Activated B cell treated with CpG ODN at 0.5 μM for 24 hours (primary cell): ENCODE measurements around the gene USE1. TPM values are rescaled to one million over a fixed set of nuclear protein-coding genes. Genes with fewer than 3 reads are reported as not detected.
A peak's percentile ranks its signal among the peaks of the same experiment; 100 is the strongest.

ENCODE experiments used
- ATAC-seq: fragments of 200-7000 bp; cut with Tn5 transposase; one replicate; pipeline ENCODE4 v1.10.0; 2021; ENCODE audit warnings: low read depth, mild to moderate bottlenecking, moderate library complexity
- CTCF ChIA-PET: fragments of 350-600 bp; sonication (Branson Sonifier 250); formaldehyde crosslinking; loops from one replicate; lab custom pipeline; 2021; ENCODE audit warnings: antibody characterized with exemption; lab: Charles Lee
- POLR2A ChIA-PET: fragments of 350-600 bp; sonication (Branson Sonifier 250); formaldehyde crosslinking; loops from one replicate; lab custom pipeline; 2021; ENCODE audit warnings: antibody characterized with exemption; lab: Charles Lee
- DNase-seq: peaks from one replicate; pipeline ENCODE4 v3.0.0; 2022
- H3K27ac Mint-ChIP-seq: one replicate; pipeline ENCODE4 v1.8.0; 2020; ENCODE audit warnings: mixed read lengths
- H3K27me3 Mint-ChIP-seq: one replicate; pipeline ENCODE4 v1.8.0; 2021; ENCODE audit warnings: mixed read lengths
- H3K36me3 Mint-ChIP-seq: one replicate; pipeline ENCODE4 v1.8.0; 2021; ENCODE audit warnings: low read depth, mixed read lengths
- H3K4me1 Mint-ChIP-seq: one replicate; pipeline ENCODE4 v1.8.0; 2021; ENCODE audit warnings: mixed read lengths
- H3K4me3 Mint-ChIP-seq: one replicate; pipeline ENCODE4 v1.8.0; 2020; ENCODE audit warnings: mild to moderate bottlenecking, mixed read lengths
- H3K9me3 Mint-ChIP-seq: one replicate; pipeline ENCODE4 v1.8.0; 2020; ENCODE audit warnings: mixed read lengths
- CTCF ChIP-seq: fragments of 200-600 bp; IDR thresholded peaks from one replicate; pipeline ENCODE4 v1.8.0; 2022; ENCODE audit warnings: antibody characterized with exemption, mild to moderate bottlenecking
- intact Hi-C: fragments of 100-400 bp; cut with micrococcal nuclease; formaldehyde crosslinking; loops from one replicate; pipeline ENCODE4 v1.15.1; 2024
- total RNA-seq: library from RNA; stranded (reverse); gene quantifications from 2 replicates; pipeline ENCODE4 v1.2.3, GENCODE V29; 2022

Gene USE1
- total RNA-seq, 1 donor from 2014 or later, result 43.4 TPM

- no peak for TF ChIP-seq CTCF
- H3K27me3 Mint-ChIP-seq, result no peaks in the 10 kb centered on the region
- ATAC-seq (peak; percentile 67), DNase-seq (no peak)
- POLR2A ChIA-PET, result interaction anchor here (1.6 kb wide), 1 partner anchor 57 kb away, joined by 4 read pairs; no protein-coding TSS in a partner anchor
- H3K36me3 Mint-ChIP-seq, result peaks cover 53% of the 10 kb centered on the region
- no peak overlapping the region for H3K4me3 Mint-ChIP-seq
- H3K27ac Mint-ChIP-seq, result peak overlapping the region; percentile 21
- intact Hi-C loops, result loop anchor here (2.0 to 10.0 kb wide), 2 partner anchors 17 to 315 kb away; partner anchors contain the start of gene OCEL1
- no peaks in the 10 kb centered on the region for H3K9me3 Mint-ChIP-seq
- H3K4me1 Mint-ChIP-seq, result peaks cover 17% of the 10 kb centered on the region
- CTCF ChIA-PET, result no interaction called here
Measured at GRCh38 chr19:17209126-17210036, 5.8 kb upstream of the USE1 start.

- Mint-ChIP-seq H3K36me3 (peaks cover 52% of the 10 kb centered on the region), H3K27me3 (no peaks in the 10 kb centered on the region), H3K4me1 (peaks cover 25% of the 10 kb centered on the region), H3K27ac (peak overlapping the region; percentile 24), H3K4me3 (no peak overlapping the region), H3K9me3 (no peaks in the 10 kb centered on the region)
- intact Hi-C loops, result loop anchor here (10.0 kb wide), 1 partner anchor 315 kb away; no protein-coding TSS in a partner anchor
- CTCF ChIA-PET, result no interaction called here
- TF ChIP-seq CTCF, result no peak
- no peak for ATAC-seq
- POLR2A ChIA-PET, result no interaction called here
- no peak for DNase-seq
Measured at GRCh38 chr19:17210296-17210695, 4.9 kb upstream of the USE1 start.

GRCh38 chr19:17211547-17212446 is 3.4 kb upstream of the USE1 start:
- Mint-ChIP-seq H3K27me3 (no peaks in the 10 kb centered on the region), H3K4me1 (peaks cover 32% of the 10 kb centered on the region), H3K36me3 (peaks cover 50% of the 10 kb centered on the region), H3K27ac (no peak overlapping the region), H3K4me3 (no peak overlapping the region), H3K9me3 (no peaks in the 10 kb centered on the region)
- DNase-seq (no peak), ATAC-seq (no peak)
- intact Hi-C loops, result loop anchor here (10.0 kb wide), 1 partner anchor 317 kb away; no protein-coding TSS in a partner anchor
- ChIA-PET POLR2A (interaction anchor here (0.6 to 1.0 kb wide), 2 partner anchors 14 to 29 kb away, joined by 3 to 7 read pairs; partner anchors contain the start of gene OCEL1), CTCF (no interaction called here)
- TF ChIP-seq CTCF, result no peak

GRCh38 chr19:17213334-17213733 is 1.8 kb upstream of the USE1 start:
- no peak overlapping the region for H3K27ac Mint-ChIP-seq

More at GRCh38 chr19:17213334-17213733, 1.8 kb upstream of the USE1 start:
- Mint-ChIP-seq H3K4me1 (peaks cover 32% of the 10 kb centered on the region), H3K27me3 (no peaks in the 10 kb centered on the region), H3K4me3 (no peak overlapping the region), H3K36me3 (peaks cover 61% of the 10 kb centered on the region), H3K9me3 (no peaks in the 10 kb centered on the region)
- ATAC-seq (no peak), DNase-seq (no peak)
- intact Hi-C loops, result loop anchor here (10.0 kb wide), 1 partner anchor 319 kb away; no protein-coding TSS in a partner anchor
- CTCF ChIA-PET, result interaction anchor here (3.0 kb wide), 1 partner anchor 22 kb away, joined by 9 read pairs; no protein-coding TSS in a partner anchor
- TF ChIP-seq CTCF, result no peak
- POLR2A ChIA-PET, result interaction anchor here (2.4 to 2.7 kb wide), 2 partner anchors 11 to 23 kb away, joined by 9 to 25 read pairs; no protein-coding TSS in a partner anchor
